Chondrocyte (in vitro differentiated cells): Measurements from ENCODE around the gene MACC1. TPM values are rescaled to one million over a fixed set of nuclear protein-coding genes. Genes with fewer than 3 reads are reported as not detected.

Experiments used
- DNase-seq: peaks from one replicate; pipeline ENCODE4 v3.0.0; 2021; ENCODE audit warnings: mixed read lengths, low spot score
- H3K27ac Mint-ChIP-seq: one replicate; pipeline ENCODE4 v1.8.0; 2021; ENCODE audit warnings: mild to moderate bottlenecking, moderate library complexity, mixed read lengths; ENCODE audit not compliant: unreplicated experiment
- H3K27me3 Mint-ChIP-seq: 2 replicates; pipeline ENCODE4 v1.8.0; 2021; ENCODE audit warnings: low read depth, mixed read lengths
- H3K36me3 Mint-ChIP-seq: 2 replicates; pipeline ENCODE4 v1.8.0; 2021; ENCODE audit warnings: low read depth, mixed read lengths
- H3K4me1 Mint-ChIP-seq: 2 replicates; pipeline ENCODE4 v1.8.0; 2021; ENCODE audit warnings: low read depth, mild to moderate bottlenecking, mixed read lengths
- H3K4me3 Mint-ChIP-seq: one replicate; pipeline ENCODE4 v1.8.0; 2021; ENCODE audit warnings: mild to moderate bottlenecking, moderate library complexity, mixed read lengths; ENCODE audit not compliant: unreplicated experiment
- H3K9me3 Mint-ChIP-seq: 2 replicates; pipeline ENCODE4 v1.8.0; 2021; ENCODE audit warnings: low read depth, mixed read lengths
- total RNA-seq: library from RNA; stranded (reverse); gene quantifications from 3 replicates; pipeline ENCODE4 v1.2.1, GENCODE V29; 2021
- TF ChIP-seq, protein P1 (sequence below): fragments of 200-600 bp; sonication (generic); IDR thresholded peaks from 2 replicates; pipeline ENCODE4 v1.5.0; 2021; ENCODE audit warnings: antibody characterized with exemption, mild to moderate bottlenecking, moderate library complexity

MACC1 gene
- total RNA-seq, 1 donor from 2014 or later, result not detected

DNA sequence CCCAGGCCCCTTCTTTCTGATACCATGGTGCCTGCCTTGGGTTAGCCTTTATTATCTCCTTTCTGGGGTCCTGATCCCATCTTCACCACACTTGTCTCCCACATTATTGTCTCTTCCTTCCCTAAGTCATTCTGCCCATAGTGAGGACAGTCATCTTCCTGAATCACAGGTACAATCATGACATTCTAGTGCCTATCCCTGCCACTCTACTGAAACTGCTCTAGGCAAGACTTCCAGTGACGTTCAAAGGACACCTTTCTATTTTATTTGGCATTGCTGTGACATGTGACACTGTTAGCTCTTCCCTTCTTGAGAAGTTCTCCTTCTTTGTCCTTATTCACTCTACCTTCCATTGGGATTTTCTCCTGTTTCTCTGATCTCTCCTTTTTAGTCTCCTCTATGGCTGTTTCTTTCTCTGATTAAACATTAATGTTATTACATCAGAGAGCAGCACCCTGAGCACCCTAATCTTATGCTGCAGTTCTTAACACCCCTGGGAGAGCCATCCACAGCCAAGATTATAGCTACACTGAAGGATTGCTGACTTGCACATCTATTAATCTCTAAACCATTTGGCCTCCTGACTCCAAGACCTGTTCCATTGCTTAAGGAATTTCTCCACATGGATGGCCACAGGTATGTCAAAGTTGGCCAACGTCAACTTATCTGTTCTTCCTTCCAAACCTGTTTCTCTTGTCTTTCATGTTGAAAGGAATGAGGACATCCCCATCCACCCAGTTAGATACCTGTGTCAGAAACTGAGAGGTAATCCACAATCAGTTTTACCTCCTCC is 10.9 kb downstream of the MACC1 start:
- Mint-ChIP-seq H3K9me3 (peaks cover 12% of the 10 kb centered on the region), H3K36me3 (peaks cover 4% of the 10 kb centered on the region), H3K4me1 (no peaks in the 10 kb centered on the region), H3K4me3 (no peak overlapping the region), H3K27me3 (no peaks in the 10 kb centered on the region), H3K27ac (no peak overlapping the region)
- no peak for DNase-seq
- TF ChIP-seq, protein P1, sequence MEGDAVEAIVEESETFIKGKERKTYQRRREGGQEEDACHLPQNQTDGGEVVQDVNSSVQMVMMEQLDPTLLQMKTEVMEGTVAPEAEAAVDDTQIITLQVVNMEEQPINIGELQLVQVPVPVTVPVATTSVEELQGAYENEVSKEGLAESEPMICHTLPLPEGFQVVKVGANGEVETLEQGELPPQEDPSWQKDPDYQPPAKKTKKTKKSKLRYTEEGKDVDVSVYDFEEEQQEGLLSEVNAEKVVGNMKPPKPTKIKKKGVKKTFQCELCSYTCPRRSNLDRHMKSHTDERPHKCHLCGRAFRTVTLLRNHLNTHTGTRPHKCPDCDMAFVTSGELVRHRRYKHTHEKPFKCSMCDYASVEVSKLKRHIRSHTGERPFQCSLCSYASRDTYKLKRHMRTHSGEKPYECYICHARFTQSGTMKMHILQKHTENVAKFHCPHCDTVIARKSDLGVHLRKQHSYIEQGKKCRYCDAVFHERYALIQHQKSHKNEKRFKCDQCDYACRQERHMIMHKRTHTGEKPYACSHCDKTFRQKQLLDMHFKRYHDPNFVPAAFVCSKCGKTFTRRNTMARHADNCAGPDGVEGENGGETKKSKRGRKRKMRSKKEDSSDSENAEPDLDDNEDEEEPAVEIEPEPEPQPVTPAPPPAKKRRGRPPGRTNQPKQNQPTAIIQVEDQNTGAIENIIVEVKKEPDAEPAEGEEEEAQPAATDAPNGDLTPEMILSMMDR, result no peak

DNA sequence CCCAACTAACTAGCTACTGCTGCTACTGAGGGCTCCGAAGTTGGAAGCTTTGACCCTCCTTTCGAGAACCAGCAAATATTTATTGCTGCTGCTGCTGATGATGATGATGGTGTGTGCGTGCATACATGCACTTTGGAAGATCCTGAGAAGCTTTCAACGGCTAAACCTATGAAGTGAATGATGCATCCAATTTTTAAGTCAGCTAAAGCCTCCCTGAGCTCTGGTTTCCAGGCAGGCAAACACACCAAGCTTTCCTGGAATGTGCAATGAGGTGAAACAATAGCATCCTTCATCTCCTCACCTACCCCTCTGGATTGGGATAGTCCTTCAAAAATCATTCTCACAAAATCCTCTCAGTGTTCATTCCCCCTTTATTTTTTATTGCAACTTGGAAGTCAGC is 13.9 kb downstream of the MACC1 start:
- Mint-ChIP-seq H3K36me3 (peaks cover 4% of the 10 kb centered on the region), H3K4me1 (peaks cover 7% of the 10 kb centered on the region), H3K27me3 (no peaks in the 10 kb centered on the region), H3K4me3 (no peak overlapping the region), H3K9me3 (peaks cover 9% of the 10 kb centered on the region), H3K27ac (no peak overlapping the region)
- DNase-seq, result no peak
- TF ChIP-seq, protein P1, result no peak

DNA sequence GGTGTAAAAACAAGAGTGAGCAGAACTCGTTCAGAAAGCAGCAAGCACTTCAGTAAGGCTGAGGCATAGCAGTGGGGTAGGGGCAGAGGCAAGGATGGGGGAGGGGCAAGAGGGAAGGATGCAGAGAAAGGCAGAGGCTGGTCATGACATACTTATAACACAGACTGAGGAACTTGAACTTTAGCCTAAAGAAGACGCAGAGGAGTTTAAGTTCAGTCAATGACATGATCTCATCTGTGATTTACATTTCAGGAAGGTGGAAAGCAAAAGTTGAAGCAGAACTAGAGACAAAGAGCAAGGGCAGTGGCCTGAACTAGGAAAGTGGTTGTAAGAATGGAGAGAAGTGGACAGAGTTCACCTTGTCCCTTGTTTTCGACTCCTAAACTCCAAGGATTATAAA is 15.8 kb downstream of the MACC1 start:
- Mint-ChIP-seq H3K36me3 (peaks cover 4% of the 10 kb centered on the region), H3K4me1 (peaks cover 17% of the 10 kb centered on the region), H3K9me3 (peaks cover 4% of the 10 kb centered on the region), H3K27me3 (no peaks in the 10 kb centered on the region), H3K4me3 (no peak overlapping the region), H3K27ac (no peak overlapping the region)
- TF ChIP-seq, protein P1, result no peak
- DNase-seq, result no peak

DNA sequence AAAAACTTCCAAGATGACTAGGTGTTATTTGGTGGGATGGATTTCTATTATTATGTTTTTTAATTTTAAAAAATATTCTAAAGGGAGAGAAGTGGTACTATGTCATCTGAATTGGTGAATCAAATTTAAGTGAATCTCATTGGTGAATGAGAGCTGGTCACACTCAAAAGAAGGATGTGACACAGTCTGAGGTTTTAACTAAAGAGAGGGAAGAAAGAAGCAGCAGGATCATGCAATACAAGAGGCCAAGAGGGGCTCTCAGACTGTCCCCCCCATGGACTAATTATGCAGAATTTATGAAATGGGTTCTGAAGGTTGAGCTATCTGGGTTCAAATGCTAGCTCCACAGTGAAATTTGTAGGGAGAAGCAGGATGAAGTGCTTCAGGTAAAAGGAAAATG is 16.2 kb downstream of the MACC1 start:
- no peak overlapping the region for H3K27ac Mint-ChIP-seq
- H3K9me3 Mint-ChIP-seq, result peaks cover under 1% of the 10 kb centered on the region
- H3K36me3 Mint-ChIP-seq, result peaks cover 3% of the 10 kb centered on the region
- H3K27me3 Mint-ChIP-seq, result no peaks in the 10 kb centered on the region
- DNase-seq, result no peak
- TF ChIP-seq, protein P1, result no peak
- H3K4me3 Mint-ChIP-seq, result no peak overlapping the region
- peaks cover 17% of the 10 kb centered on the region for H3K4me1 Mint-ChIP-seq

DNA sequence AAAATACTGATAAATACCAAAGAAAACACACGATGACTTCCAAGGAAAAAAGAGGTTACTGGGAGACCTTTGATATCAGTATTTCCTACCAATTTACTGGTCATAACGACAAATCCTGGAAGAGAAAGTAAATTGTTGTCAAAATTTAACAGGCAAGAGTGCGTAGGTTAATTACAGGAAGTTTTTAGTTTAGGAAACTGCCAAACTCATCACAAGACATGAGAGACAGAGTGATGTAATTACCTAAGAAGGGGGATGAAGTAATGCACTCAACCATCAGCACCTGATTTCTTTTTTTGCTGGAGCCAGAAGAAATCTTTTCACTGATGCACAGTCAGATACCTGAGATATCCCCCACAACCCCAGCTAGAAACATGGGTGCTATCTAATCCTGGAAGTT is 16.8 kb downstream of the MACC1 start:
- H3K4me3 Mint-ChIP-seq, result no peak overlapping the region
- H3K27me3 Mint-ChIP-seq, result no peaks in the 10 kb centered on the region
- no peaks in the 10 kb centered on the region for H3K9me3 Mint-ChIP-seq
- DNase-seq, result no peak
- TF ChIP-seq, protein P1, result no peak
- H3K36me3 Mint-ChIP-seq, result no peaks in the 10 kb centered on the region
- peaks cover 20% of the 10 kb centered on the region for H3K4me1 Mint-ChIP-seq
- H3K27ac Mint-ChIP-seq, result no peak overlapping the region
